Ovary (tissue), 3 donors: ENCODE measurements around the gene TRPM4.
A peak's percentile ranks its signal among the peaks of the same experiment; 100 is the strongest.

Source experiments
- POLR2A ChIP-seq: fragments of 450-650 bp; IDR thresholded peaks from one replicate; pipeline ENCODE4 v1.6.1; 2017; ENCODE audit warnings: antibody characterized with exemption, mild to moderate bottlenecking, moderate library complexity
- TF ChIP-seq, protein P1 (sequence below), 3 donors: fragments of 450-650 bp in 2 of 3; fragments of 200-600 bp in 1 of 3; IDR thresholded peaks; one replicate each; pipeline versions ENCODE4 v1.5.1 to v1.8.0; 2016 to 2022; ENCODE audit warnings: antibody characterized with exemption in 3 of 3, mild to moderate bottlenecking in 1 of 3
- donor health status: DM: no; HTN: no; CAD: no.

DNA sequence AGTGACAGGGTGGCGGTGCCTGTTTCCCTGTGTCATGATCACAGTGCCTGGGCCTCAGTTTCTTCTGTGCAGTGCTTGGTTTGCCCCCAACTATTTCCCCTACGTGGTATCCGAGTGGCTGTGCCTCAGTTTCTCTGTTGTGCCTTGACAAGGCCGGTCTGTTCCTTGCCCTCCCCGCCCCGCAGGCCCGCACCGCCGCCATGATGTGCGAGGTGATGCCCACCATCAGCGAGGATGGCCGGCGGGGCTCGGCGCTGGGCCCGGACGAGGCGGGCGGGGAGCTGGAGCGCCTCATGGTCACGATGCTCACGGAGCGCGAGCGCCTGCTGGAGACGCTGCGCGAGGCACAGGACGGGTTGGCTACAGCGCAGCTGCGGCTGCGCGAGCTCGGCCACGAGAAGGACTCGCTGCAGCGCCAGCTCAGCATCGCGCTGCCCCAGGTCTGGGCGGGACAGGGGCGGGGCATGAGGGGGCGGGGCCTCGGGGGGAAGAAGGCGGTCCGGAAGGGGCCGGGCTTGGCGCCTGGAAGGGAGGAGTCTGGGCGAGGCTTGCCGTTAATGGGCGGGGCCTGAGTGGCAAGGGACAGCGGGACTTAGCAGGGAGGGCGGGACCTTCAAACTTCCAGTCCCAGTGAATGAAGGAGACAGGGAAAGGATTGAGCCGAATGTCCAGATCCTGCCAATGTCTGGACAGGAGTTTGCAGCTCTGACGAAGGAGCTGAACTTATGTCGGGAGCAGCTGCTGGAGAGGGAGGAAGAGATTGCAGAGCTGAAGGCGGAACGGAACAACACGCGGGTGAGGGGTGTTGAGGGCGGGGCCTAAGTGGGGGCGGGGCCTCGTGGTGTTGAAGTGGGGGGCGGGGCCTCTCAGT lies 29.7 kb upstream of the TRPM4 start:
- TF ChIP-seq, protein P1, sequence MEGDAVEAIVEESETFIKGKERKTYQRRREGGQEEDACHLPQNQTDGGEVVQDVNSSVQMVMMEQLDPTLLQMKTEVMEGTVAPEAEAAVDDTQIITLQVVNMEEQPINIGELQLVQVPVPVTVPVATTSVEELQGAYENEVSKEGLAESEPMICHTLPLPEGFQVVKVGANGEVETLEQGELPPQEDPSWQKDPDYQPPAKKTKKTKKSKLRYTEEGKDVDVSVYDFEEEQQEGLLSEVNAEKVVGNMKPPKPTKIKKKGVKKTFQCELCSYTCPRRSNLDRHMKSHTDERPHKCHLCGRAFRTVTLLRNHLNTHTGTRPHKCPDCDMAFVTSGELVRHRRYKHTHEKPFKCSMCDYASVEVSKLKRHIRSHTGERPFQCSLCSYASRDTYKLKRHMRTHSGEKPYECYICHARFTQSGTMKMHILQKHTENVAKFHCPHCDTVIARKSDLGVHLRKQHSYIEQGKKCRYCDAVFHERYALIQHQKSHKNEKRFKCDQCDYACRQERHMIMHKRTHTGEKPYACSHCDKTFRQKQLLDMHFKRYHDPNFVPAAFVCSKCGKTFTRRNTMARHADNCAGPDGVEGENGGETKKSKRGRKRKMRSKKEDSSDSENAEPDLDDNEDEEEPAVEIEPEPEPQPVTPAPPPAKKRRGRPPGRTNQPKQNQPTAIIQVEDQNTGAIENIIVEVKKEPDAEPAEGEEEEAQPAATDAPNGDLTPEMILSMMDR (IDR thresholded peaks at IDR 0.05): peak in 1 of 3 donors; percentile 43
- TF ChIP-seq POLR2A: no peak
